ENCODE data around the gene GPC6.

The GPC6 gene

DNA sequence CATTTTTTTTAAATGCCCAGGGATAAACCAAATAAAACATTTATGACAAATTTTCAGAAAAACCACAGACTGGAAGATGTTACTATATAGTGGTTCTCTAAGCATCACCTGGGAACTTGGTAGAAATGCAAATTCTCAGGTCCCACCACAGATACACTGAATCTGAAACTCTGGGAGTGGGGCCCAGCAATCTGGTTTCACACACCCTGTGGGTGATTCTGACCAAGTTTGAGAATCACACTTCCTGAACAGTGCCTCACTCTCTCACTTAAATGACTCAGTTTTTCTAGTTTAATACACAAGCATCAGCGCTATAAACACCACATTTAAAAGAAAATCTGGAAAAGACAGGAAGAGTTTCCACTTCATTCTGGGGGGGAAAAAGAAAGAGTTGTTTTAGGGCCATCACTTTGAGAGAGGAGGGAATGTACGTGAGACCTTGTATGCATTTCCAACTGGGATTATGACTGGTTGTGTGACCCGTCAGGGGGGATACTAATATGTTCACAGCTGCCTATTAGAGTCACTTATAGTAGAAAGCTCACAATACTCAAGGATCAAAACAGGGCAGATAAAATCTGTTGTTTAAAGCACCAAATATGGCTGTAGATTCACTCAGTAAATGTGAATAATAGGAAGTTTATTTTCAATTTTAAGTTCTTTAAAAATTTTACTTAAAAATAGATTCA lies 567.7 kb downstream of the GPC6 start:
- 44% methylated on average over 1 of the region's 3 CpGs for WGBS
- Histone ChIP-seq H2AK5ac (ENCODE audit: low read length, severe bottlenecking) (no peak overlapping the region), H3K9me3 (ENCODE audit: control insufficient read depth, low read length) (no peaks in the 10 kb centered on the region), H3K4ac (ENCODE audit: low read depth in 1 of 2, low read length in 2 of 2) (no peak overlapping the region), H3K23ac (ENCODE audit: low read length in 2 of 2) (no peak overlapping the region), H2BK12ac (ENCODE audit: low read length in 2 of 2) (no peak overlapping the region), H4K91ac (ENCODE audit: low read length) (no peak overlapping the region), H3K4me3 (ENCODE audit: insufficient read depth in 1 of 2, low read depth in 1 of 2, low read length in 2 of 2) (no peak overlapping the region), H3K27ac (ENCODE audit: low read length, poor library complexity, severe bottlenecking) (no peak overlapping the region), H3K36me3 (ENCODE audit: control insufficient read depth in 1 of 2, insufficient read depth in 2 of 2, low read depth in 1 of 2, low read length in 2 of 2) (no peaks in the 10 kb centered on the region), H2AFZ (ENCODE audit: low read depth, low read length) (no peak overlapping the region), H3K9ac (ENCODE audit: low read length) (no peak overlapping the region), H2BK120ac (ENCODE audit: low read depth, low read length) (no peak overlapping the region), H4K8ac (ENCODE audit: low read length) (no peak overlapping the region), H2BK5ac (ENCODE audit: low read depth, low read length, poor library complexity, severe bottlenecking) (no peak overlapping the region), H3K27me3 (ENCODE audit: control insufficient read depth in 1 of 2, insufficient read depth in 1 of 2, low read length in 2 of 2) (no peaks in the 10 kb centered on the region), H3K79me1 (replicated peaks; ENCODE audit: low read length, poor library complexity, severe bottlenecking) (peaks cover 3% of the 10 kb centered on the region), H3K4me2 (ENCODE audit: low read length, poor library complexity, severe bottlenecking) (no peak overlapping the region), H3K18ac (ENCODE audit: low read depth in 1 of 2, low read length in 2 of 2) (no peak overlapping the region), H2BK15ac (ENCODE audit: low read depth, poor library complexity, severe bottlenecking) (no peak overlapping the region), H3K14ac (ENCODE audit: low read length in 2 of 2) (no peak overlapping the region), H3K4me1 (ENCODE audit: control insufficient read depth, insufficient read depth, low read depth, low read length) (no peaks in the 10 kb centered on the region)
- DNase-seq, result no peak

DNA sequence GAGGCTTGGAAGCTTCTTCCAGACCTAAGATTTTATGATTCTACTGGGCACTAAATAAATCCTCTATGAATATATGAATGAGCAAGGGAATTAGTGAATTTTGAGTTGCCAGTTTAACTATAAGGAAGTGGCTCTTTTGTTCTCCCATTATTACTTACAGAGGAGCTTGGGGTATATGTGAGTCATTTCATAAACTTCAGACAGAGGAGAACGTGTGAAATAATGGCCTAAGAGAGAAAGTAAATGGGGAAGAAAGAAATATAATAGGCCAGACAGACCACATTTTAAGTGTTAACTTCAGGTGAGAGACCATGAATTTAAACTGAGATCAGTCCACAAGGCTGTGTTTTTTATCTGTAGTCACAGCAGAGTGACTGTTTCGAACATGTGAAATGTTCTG lies 570.9 kb downstream of the GPC6 start:
- Histone ChIP-seq H2BK5ac (ENCODE audit: low read depth, low read length, poor library complexity, severe bottlenecking) (no peak overlapping the region), H3K14ac (ENCODE audit: low read length in 2 of 2) (no peak overlapping the region), H3K23ac (ENCODE audit: low read length in 2 of 2) (no peak overlapping the region), H4K8ac (ENCODE audit: low read length) (no peak overlapping the region), H2BK12ac (ENCODE audit: low read length in 2 of 2) (no peak overlapping the region), H4K91ac (ENCODE audit: low read length) (no peak overlapping the region), H3K27me3 (ENCODE audit: control insufficient read depth in 1 of 2, insufficient read depth in 1 of 2, low read length in 2 of 2) (no peaks in the 10 kb centered on the region), H2AFZ (ENCODE audit: low read depth, low read length) (no peak overlapping the region), H3K9me3 (ENCODE audit: control insufficient read depth, low read length) (no peaks in the 10 kb centered on the region), H3K4ac (ENCODE audit: low read depth in 1 of 2, low read length in 2 of 2) (no peak overlapping the region), H3K36me3 (ENCODE audit: control insufficient read depth in 1 of 2, insufficient read depth in 2 of 2, low read depth in 1 of 2, low read length in 2 of 2) (no peaks in the 10 kb centered on the region), H3K4me1 (ENCODE audit: control insufficient read depth, insufficient read depth, low read depth, low read length) (no peaks in the 10 kb centered on the region), H2AK5ac (ENCODE audit: low read length, severe bottlenecking) (no peak overlapping the region), H3K79me1 (replicated peaks; ENCODE audit: low read length, poor library complexity, severe bottlenecking) (no peaks in the 10 kb centered on the region), H3K18ac (ENCODE audit: low read depth in 1 of 2, low read length in 2 of 2) (no peak overlapping the region), H3K9ac (ENCODE audit: low read length) (no peak overlapping the region), H3K4me3 (ENCODE audit: insufficient read depth in 1 of 2, low read depth in 1 of 2, low read length in 2 of 2) (no peak overlapping the region), H2BK120ac (ENCODE audit: low read depth, low read length) (no peak overlapping the region), H3K4me2 (ENCODE audit: low read length, poor library complexity, severe bottlenecking) (no peak overlapping the region), H3K27ac (ENCODE audit: low read length, poor library complexity, severe bottlenecking) (no peak overlapping the region), H2BK15ac (ENCODE audit: low read depth, poor library complexity, severe bottlenecking) (no peak overlapping the region)
- no peak for DNase-seq
- WGBS, result 69% methylated on average over 2 of the region's 2 CpGs

DNA sequence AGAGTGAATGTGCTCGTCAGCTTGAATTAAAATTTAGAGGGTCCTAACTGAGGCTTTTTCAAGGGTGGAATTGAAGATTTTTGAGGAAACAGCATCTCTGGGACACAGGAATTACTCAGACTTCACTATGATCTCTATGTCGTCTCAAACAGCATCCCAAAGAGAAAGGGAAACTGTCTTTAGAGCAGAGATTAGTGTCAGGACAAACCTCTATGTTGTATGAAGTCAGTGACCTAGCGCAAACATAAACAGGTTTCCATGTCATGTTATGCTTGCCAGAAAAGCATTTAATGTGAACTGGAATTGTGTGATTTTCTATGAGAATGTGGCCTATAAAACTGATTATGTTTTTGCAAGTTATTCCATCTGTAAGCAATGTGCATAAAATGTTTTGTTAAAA lies 573.7 kb downstream of the GPC6 start:
- H2BK15ac ChIP-seq (ENCODE audit: low read depth, poor library complexity, severe bottlenecking), result no peak overlapping the region
- H3K27ac ChIP-seq (ENCODE audit: low read length, poor library complexity, severe bottlenecking), result no peak overlapping the region
- no peaks in the 10 kb centered on the region for H3K4me1 ChIP-seq (ENCODE audit: control insufficient read depth, insufficient read depth, low read depth, low read length)
- DNase-seq, result peak; percentile 13
- H4K8ac ChIP-seq (ENCODE audit: low read length), result no peak overlapping the region
- no peak overlapping the region for H2BK120ac ChIP-seq (ENCODE audit: low read depth, low read length)
- H3K14ac ChIP-seq (ENCODE audit: low read length in 2 of 2), result no peak overlapping the region
- no peak overlapping the region for H3K4ac ChIP-seq (ENCODE audit: low read depth in 1 of 2, low read length in 2 of 2)
- H3K4me3 ChIP-seq (ENCODE audit: insufficient read depth in 1 of 2, low read depth in 1 of 2, low read length in 2 of 2), result no peak overlapping the region
- H3K18ac ChIP-seq (ENCODE audit: low read depth in 1 of 2, low read length in 2 of 2), result no peak overlapping the region
- H3K9me3 ChIP-seq (ENCODE audit: control insufficient read depth, low read length), result no peaks in the 10 kb centered on the region
- H3K23ac ChIP-seq (ENCODE audit: low read length in 2 of 2), result no peak overlapping the region
- H3K36me3 ChIP-seq (ENCODE audit: control insufficient read depth in 1 of 2, insufficient read depth in 2 of 2, low read depth in 1 of 2, low read length in 2 of 2), result no peaks in the 10 kb centered on the region
- 95% methylated on average over 3 of the region's 3 CpGs for WGBS
- H3K79me1 ChIP-seq (replicated peaks; ENCODE audit: low read length, poor library complexity, severe bottlenecking), result no peaks in the 10 kb centered on the region
- H2AFZ ChIP-seq (ENCODE audit: low read depth, low read length), result no peak overlapping the region
- no peak overlapping the region for H4K91ac ChIP-seq (ENCODE audit: low read length)
- H2BK12ac ChIP-seq (ENCODE audit: low read length in 2 of 2), result no peak overlapping the region
- no peak overlapping the region for H3K9ac ChIP-seq (ENCODE audit: low read length)
- H3K4me2 ChIP-seq (ENCODE audit: low read length, poor library complexity, severe bottlenecking), result no peak overlapping the region
- H2BK5ac ChIP-seq (ENCODE audit: low read depth, low read length, poor library complexity, severe bottlenecking), result no peak overlapping the region
- no peak overlapping the region for H2AK5ac ChIP-seq (ENCODE audit: low read length, severe bottlenecking)
- H3K27me3 ChIP-seq (ENCODE audit: control insufficient read depth in 1 of 2, insufficient read depth in 1 of 2, low read length in 2 of 2), result no peaks in the 10 kb centered on the region

GRCh38 chr13:93805736-93806135 lies 579.1 kb downstream of the GPC6 start:
- H3K18ac ChIP-seq (ENCODE audit: low read depth in 1 of 2, low read length in 2 of 2), result no peak overlapping the region
- no peak overlapping the region for H3K14ac ChIP-seq (ENCODE audit: low read length in 2 of 2)
- H4K8ac ChIP-seq (ENCODE audit: low read length), result no peak overlapping the region
- no peak overlapping the region for H4K91ac ChIP-seq (ENCODE audit: low read length)
- no peak overlapping the region for H3K23ac ChIP-seq (ENCODE audit: low read length in 2 of 2)
- H3K4me3 ChIP-seq (ENCODE audit: insufficient read depth in 1 of 2, low read depth in 1 of 2, low read length in 2 of 2), result no peak overlapping the region
- H2BK120ac ChIP-seq (ENCODE audit: low read depth, low read length), result no peak overlapping the region
- no peak overlapping the region for H2BK15ac ChIP-seq (ENCODE audit: low read depth, poor library complexity, severe bottlenecking)
- no peaks in the 10 kb centered on the region for H3K27me3 ChIP-seq (ENCODE audit: control insufficient read depth in 1 of 2, insufficient read depth in 1 of 2, low read length in 2 of 2)
- no peaks in the 10 kb centered on the region for H3K4me1 ChIP-seq (ENCODE audit: control insufficient read depth, insufficient read depth, low read depth, low read length)
- no CpG with 5 or more reads among the region's 2 CpGs for WGBS
- no peak overlapping the region for H2BK12ac ChIP-seq (ENCODE audit: low read length in 2 of 2)
- H3K9ac ChIP-seq (ENCODE audit: low read length), result no peak overlapping the region
- no peak overlapping the region for H3K27ac ChIP-seq (ENCODE audit: low read length, poor library complexity, severe bottlenecking)
- no peaks in the 10 kb centered on the region for H3K9me3 ChIP-seq (ENCODE audit: control insufficient read depth, low read length)
- H2AFZ ChIP-seq (ENCODE audit: low read depth, low read length), result no peak overlapping the region
- no peak overlapping the region for H2AK5ac ChIP-seq (ENCODE audit: low read length, severe bottlenecking)
- no peak overlapping the region for H3K4me2 ChIP-seq (ENCODE audit: low read length, poor library complexity, severe bottlenecking)
- no peaks in the 10 kb centered on the region for H3K36me3 ChIP-seq (ENCODE audit: control insufficient read depth in 1 of 2, insufficient read depth in 2 of 2, low read depth in 1 of 2, low read length in 2 of 2)
- no peaks in the 10 kb centered on the region for H3K79me1 ChIP-seq (replicated peaks; ENCODE audit: low read length, poor library complexity, severe bottlenecking)
- no peak overlapping the region for H3K4ac ChIP-seq (ENCODE audit: low read depth in 1 of 2, low read length in 2 of 2)
- no peak overlapping the region for H2BK5ac ChIP-seq (ENCODE audit: low read depth, low read length, poor library complexity, severe bottlenecking)
- DNase-seq, result no peak

Data from mesenchymal stem cell (in vitro differentiated cells and primary cell).